Karpas-422 (cell line): ENCODE results near the gene RNF25. TPM values are rescaled to one million over a fixed set of nuclear protein-coding genes. Genes with fewer than 3 reads are reported as not detected.

ENCODE experiments used
- DNase-seq: peaks from one replicate; pipeline ENCODE4 v3.0.0-alpha.2; 2015
- H2AFZ ChIP-seq: fragments of 200-600 bp; sonication (generic); 2 replicates; pipeline ENCODE4 v1.6.1; 2014; ENCODE audit warnings: antibody characterized with exemption, low read length, mixed read lengths
- H3K27ac ChIP-seq: fragments of 200-600 bp; sonication (generic); 2 replicates; pipeline ENCODE4 v1.5.1; 2014; ENCODE audit warnings: mild to moderate bottlenecking, low read length, moderate library complexity
- H3K27me3 ChIP-seq: fragments of 200-600 bp; sonication (generic); 2 replicates; pipeline ENCODE4 v1.6.1; 2014; ENCODE audit warnings: low read length, mixed read lengths
- H3K36me3 ChIP-seq: fragments of 200-600 bp; sonication (generic); 2 replicates; pipeline ENCODE4 v1.6.1; 2014; ENCODE audit warnings: low read length, mixed read lengths; ENCODE audit not compliant: insufficient read depth
- H3K4me1 ChIP-seq: fragments of 200-600 bp; sonication (generic); 2 replicates; pipeline ENCODE4 v1.6.1; 2014; ENCODE audit warnings: mild to moderate bottlenecking, low read length, mixed read lengths
- H3K4me2 ChIP-seq: fragments of 200-600 bp; sonication (generic); 2 replicates; pipeline ENCODE4 v1.6.1; 2014; ENCODE audit warnings: low read length, low read depth, mild to moderate bottlenecking; ENCODE audit not compliant: poor library complexity, severe bottlenecking
- H3K4me3 ChIP-seq: fragments of 200-600 bp; sonication (generic); 2 replicates; pipeline ENCODE4 v1.5.1; 2014; ENCODE audit warnings: mild to moderate bottlenecking, antibody characterized with exemption, low read length, mixed read lengths
- H3K79me2 ChIP-seq: fragments of 200-600 bp; sonication (generic); 2 replicates; pipeline ENCODE4 v1.6.1; 2014; ENCODE audit warnings: mild to moderate bottlenecking, low read length, mixed read lengths
- H3K9ac ChIP-seq: fragments of 200-600 bp; sonication (generic); 2 replicates; pipeline ENCODE4 v1.6.0; 2014; ENCODE audit warnings: low read length
- H3K9me2 ChIP-seq: fragments of 200-600 bp; sonication (generic), shearing (Covaris generic); replicated peaks from 2 replicates; pipeline ENCODE4 v1.6.0; 2014; ENCODE audit warnings: mild to moderate bottlenecking, low read length, moderate library complexity; ENCODE audit not compliant: insufficient read depth
- H3K9me3 ChIP-seq: fragments of 300-700, 200-600 bp; sonication (generic); 2 replicates; pipeline ENCODE4 v1.6.1; 2014; ENCODE audit warnings: low read length, mixed read lengths
- H4K20me1 ChIP-seq: fragments of 200-600 bp; sonication (generic); 2 replicates; pipeline ENCODE4 v1.6.1; 2014; ENCODE audit warnings: mild to moderate bottlenecking, antibody characterized with exemption, low read length, low read depth; ENCODE audit not compliant: insufficient read depth
- total RNA-seq: library from RNA; depleted of rRNA; stranded (reverse); fragments of >200 nt; shearing (Covaris generic); gene quantifications from 2 replicates; pipeline ENCODE4 v1.2.3, GENCODE V29; 2014; ENCODE audit warnings: low replicate concordance; rRNA removed

The RNF25 gene, protein sequence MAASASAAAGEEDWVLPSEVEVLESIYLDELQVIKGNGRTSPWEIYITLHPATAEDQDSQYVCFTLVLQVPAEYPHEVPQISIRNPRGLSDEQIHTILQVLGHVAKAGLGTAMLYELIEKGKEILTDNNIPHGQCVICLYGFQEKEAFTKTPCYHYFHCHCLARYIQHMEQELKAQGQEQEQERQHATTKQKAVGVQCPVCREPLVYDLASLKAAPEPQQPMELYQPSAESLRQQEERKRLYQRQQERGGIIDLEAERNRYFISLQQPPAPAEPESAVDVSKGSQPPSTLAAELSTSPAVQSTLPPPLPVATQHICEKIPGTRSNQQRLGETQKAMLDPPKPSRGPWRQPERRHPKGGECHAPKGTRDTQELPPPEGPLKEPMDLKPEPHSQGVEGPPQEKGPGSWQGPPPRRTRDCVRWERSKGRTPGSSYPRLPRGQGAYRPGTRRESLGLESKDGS
- 17.5 and 27.3 TPM in 2 replicates for total RNA-seq

DNA sequence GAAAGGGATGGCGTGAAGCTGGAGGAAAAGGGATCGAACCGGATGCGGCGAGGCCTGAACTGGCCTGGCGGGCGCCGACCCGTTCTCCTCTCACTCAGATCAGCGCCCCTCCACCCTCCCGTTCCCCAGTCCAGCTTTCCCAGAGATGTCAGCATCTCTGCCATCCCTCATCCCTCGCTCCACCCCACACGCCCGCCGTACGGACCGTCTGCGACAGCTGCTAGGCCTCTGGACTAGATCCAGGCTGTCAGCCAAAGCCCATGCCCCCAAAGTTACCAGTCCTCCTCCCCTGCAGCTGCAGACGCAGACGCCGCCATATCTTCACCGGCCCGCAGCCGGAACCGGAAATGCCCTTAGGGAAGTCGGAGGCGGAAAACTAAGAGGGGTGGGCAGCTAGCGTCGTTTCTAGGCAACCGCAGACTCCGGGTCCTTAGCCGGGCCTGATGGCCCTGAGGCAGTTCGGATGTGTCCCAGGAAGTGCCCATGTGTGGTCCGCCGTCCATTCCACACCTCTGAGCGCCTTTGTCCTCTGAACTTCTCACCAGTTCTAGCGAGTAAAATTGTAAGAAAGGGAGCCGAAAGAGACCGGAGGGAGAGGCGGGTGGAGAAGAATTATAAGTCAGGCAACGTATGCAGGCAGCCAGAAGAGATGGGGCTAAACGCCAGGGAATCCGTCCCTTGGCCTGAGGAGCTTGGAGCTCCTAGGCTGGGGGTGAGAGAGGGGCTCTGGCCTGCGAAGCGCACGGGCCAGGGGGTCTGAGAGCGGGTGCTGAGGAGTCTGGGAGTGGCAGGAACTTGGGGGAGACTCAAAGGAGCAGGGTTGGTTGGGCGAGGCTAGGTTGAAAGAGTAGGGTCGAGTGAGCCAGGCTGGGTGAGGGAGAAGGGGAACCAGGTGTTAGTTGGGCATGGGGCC lies at the start of gene RNF25, which contains the start of gene STK36:
Gene RNF25, minus strand, starts transcription at position 349 of the 913 bp plus-strand sequence. Its CDS starts 32 bp downstream, at position 317.
Gene STK36, plus strand, starts transcription at position 433 of the 913 bp plus-strand sequence. CDS start 744 bp downstream, outside the sequence.
- Histone ChIP-seq H3K9ac (peak within 1 kb of the TSS; percentile 75), H2AFZ (peak within 1 kb of the TSS; percentile 9; the same call in 1 of the 2 replicates), H3K27ac (peak within 1 kb of the TSS; percentile 33; the same call in 1 of the 2 replicates), H3K4me3 (peak within 1 kb of the TSS; percentile 81), H4K20me1 (no peaks in the 10 kb centered on the region), H3K4me1 (peaks cover 16% of the 10 kb centered on the region), H3K9me3 (no peaks in the 10 kb centered on the region), H3K4me2 (peak within 1 kb of the TSS; percentile 95), H3K36me3 (no peaks in the 10 kb centered on the region), H3K79me2 (peaks cover 32% of the 10 kb centered on the region), H3K27me3 (no peaks in the 10 kb centered on the region), H3K9me2 (no peaks in the 10 kb centered on the region)
- peak; percentile 96 for DNase-seq

DNA sequence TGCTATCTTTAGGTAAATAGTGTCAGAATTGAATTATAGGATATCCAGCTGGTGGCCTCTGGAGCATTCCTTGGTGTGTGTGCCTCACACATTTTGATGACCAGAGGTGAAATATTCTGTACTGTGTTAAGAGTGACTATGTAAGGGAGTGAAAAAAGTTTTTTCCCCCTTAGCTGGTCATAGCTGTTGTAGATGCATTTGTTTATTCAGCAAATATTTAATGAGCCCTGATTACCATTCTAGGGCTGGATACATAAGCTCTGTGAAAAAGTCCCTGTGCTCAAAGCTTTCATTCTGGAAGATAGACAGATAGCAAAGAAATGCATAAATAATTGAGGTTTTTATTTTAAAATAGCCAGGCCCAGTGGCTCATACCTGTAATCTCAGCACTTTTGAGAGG lies 49.7 kb upstream of the RNF25 start:
- H3K36me3 ChIP-seq: peaks cover 20% of the 10 kb centered on the region
- H4K20me1 ChIP-seq: 0 out of 2 replicates have a peak, but pooled peaks cover 7% of the 10 kb centered on the region
- H3K4me2 ChIP-seq: no peak overlapping the region
- H3K4me1 ChIP-seq: no peaks in the 10 kb centered on the region
- no peak overlapping the region for H3K27ac ChIP-seq
- H3K79me2 ChIP-seq: peaks cover 100% of the 10 kb centered on the region
- H3K27me3 ChIP-seq: no peaks in the 10 kb centered on the region
- H3K9me3 ChIP-seq: 0 out of 2 replicates have a peak, but pooled peaks cover 3% of the 10 kb centered on the region
- H3K4me3 ChIP-seq: no peak overlapping the region
- H3K9me2 ChIP-seq: no peaks in the 10 kb centered on the region
- no peak for DNase-seq
- H2AFZ ChIP-seq: no peak overlapping the region
- no peak overlapping the region for H3K9ac ChIP-seq

DNA sequence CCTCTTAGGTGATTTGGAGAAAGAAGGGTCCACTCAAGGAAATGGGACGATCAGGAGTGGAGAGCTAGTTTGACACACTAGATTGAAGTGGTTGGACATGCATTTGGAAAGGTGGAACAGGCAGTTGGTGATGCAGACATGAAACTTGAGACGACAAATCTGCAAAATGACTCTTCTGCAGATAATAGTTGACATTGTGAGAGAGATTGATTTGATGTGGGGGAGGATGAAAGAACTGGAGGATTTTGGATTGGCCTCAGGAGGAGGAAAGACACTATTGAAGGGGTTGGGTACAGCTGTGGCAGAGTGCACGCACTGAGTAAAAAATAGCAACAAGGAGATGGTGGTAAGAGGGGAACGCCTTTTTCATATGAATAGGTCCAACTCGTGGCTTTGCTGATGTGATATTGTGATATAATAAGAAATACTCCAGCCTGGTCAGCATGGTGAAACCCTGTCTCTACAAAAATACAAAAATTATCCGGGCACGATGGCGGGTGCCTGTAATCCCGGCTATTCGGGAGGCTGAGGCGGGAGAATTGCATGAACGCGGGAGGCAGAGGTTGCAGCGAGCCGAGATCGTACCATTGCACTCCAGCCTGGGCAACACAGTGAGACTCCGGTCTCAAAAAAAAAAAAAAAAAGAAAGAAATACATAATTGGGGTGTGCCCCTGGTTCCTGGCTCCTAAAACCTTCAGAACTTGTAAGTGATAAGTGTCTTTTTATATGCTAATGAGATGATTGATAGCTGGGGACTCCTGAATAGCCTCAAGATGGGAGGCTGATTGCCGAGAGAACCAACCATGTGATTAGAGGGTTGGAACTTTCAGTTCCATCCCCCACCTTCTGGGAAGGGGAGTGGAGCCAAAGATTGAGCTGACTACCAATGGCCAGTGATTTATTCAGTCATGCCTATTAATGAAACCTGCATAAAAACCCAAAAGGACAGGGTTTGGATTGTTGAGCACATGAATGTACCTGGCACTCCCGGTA lies 48.5 kb upstream of the RNF25 start:
- peaks cover 20% of the 10 kb centered on the region for H3K36me3 ChIP-seq
- H4K20me1 ChIP-seq: 0 out of 2 replicates have a peak, but pooled peaks cover 7% of the 10 kb centered on the region
- no peaks in the 10 kb centered on the region for H3K9me2 ChIP-seq
- DNase-seq: no peak
- H3K4me3 ChIP-seq: no peak overlapping the region
- H3K9me3 ChIP-seq: 0 out of 2 replicates have a peak, but pooled peaks cover 3% of the 10 kb centered on the region
- no peak overlapping the region for H3K9ac ChIP-seq
- no peak overlapping the region for H3K27ac ChIP-seq
- H3K4me2 ChIP-seq: no peak overlapping the region
- H2AFZ ChIP-seq: no peak overlapping the region
- H3K27me3 ChIP-seq: no peaks in the 10 kb centered on the region
- H3K79me2 ChIP-seq: peaks cover 100% of the 10 kb centered on the region
- H3K4me1 ChIP-seq: no peaks in the 10 kb centered on the region

DNA sequence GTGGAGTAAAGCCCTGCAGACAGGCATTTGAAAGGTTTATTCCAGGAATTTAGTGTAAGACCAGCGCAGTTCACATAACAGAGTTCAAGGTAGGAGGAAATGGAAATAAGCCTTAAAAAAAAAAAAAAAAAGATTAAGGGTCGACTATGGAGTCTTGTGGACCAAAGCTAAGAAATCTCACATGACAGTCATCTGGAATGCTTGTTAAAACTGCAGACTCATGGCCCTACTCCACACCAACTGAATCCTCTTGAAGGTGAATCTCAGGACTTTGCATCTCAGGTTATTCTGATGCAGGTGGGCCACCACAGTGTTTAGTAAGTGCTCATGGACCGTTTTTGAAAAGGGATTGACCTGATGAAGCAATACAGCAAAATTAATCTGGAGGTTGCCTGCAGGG lies 47.7 kb upstream of the RNF25 start:
- Histone ChIP-seq H3K4me2 (no peak overlapping the region), H4K20me1 (0 out of 2 replicates have a peak, but pooled peaks cover 7% of the 10 kb centered on the region), H3K79me2 (peaks cover 99% of the 10 kb centered on the region), H3K27me3 (no peaks in the 10 kb centered on the region), H3K4me1 (no peaks in the 10 kb centered on the region), H3K9me3 (no peaks in the 10 kb centered on the region), H3K9ac (no peak overlapping the region), H3K27ac (no peak overlapping the region), H3K9me2 (no peaks in the 10 kb centered on the region), H3K4me3 (no peak overlapping the region), H2AFZ (no peak overlapping the region), H3K36me3 (peaks cover 16% of the 10 kb centered on the region)
- no peak for DNase-seq

DNA sequence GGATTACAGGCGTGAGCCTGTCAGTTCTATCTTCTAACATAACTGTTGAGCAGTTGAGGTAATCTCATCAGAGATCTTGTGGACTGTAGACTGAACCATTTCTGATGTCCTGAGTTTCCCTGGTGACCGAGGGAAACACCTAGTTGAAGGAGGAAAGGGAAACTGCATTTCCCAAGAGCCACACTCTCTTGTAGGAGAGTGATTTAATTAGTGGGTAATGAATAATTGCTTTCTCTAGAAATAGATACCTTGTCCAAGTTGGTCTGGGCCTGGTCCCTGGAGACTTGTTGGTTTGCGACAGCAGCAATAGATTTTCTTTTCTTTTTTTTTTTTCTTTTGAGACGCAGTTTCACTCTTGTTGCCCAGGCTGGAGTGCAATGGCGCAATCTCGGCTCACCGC lies 46.3 kb upstream of the RNF25 start:
- Histone ChIP-seq H4K20me1 (0 out of 2 replicates have a peak, but pooled peaks cover 7% of the 10 kb centered on the region), H3K9ac (no peak overlapping the region), H3K4me3 (no peak overlapping the region), H3K36me3 (peaks cover 10% of the 10 kb centered on the region; the same call in 1 of the 2 replicates), H3K4me1 (peaks cover 12% of the 10 kb centered on the region), H3K4me2 (no peak overlapping the region), H2AFZ (no peak overlapping the region), H3K9me3 (no peaks in the 10 kb centered on the region), H3K27ac (no peak overlapping the region), H3K79me2 (peaks cover 99% of the 10 kb centered on the region), H3K27me3 (no peaks in the 10 kb centered on the region), H3K9me2 (no peaks in the 10 kb centered on the region)
- DNase-seq: no peak

DNA sequence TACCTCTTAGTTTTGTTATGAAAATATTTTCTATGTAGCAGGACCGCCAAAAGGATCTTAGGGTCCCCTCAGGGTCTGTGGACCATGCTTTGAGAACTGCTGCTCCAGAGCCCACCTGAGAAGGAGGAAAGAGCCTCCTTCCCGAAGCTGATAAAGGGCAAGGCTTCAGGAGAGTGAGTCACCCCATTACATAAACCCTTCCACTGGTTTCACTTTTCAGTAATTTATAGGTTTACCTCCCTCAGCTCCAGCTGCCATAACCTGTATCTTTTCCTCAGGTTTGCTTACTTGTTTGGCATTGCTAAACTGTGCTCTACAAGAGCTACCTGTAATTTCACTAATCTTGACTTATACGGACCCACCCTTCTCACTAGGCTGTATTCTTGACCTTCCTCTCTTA lies 45.5 kb upstream of the RNF25 start:
- Histone ChIP-seq H3K79me2 (peaks cover 99% of the 10 kb centered on the region), H3K36me3 (peaks cover 13% of the 10 kb centered on the region; the same call in 1 of the 2 replicates), H2AFZ (no peak overlapping the region), H3K9ac (no peak overlapping the region), H4K20me1 (0 out of 2 replicates have a peak, but pooled peaks cover 7% of the 10 kb centered on the region), H3K9me2 (no peaks in the 10 kb centered on the region), H3K4me1 (peaks cover 20% of the 10 kb centered on the region), H3K4me2 (no peak overlapping the region), H3K4me3 (no peak overlapping the region), H3K9me3 (no peaks in the 10 kb centered on the region), H3K27ac (no peak overlapping the region), H3K27me3 (no peaks in the 10 kb centered on the region)
- DNase-seq: no peak

DNA sequence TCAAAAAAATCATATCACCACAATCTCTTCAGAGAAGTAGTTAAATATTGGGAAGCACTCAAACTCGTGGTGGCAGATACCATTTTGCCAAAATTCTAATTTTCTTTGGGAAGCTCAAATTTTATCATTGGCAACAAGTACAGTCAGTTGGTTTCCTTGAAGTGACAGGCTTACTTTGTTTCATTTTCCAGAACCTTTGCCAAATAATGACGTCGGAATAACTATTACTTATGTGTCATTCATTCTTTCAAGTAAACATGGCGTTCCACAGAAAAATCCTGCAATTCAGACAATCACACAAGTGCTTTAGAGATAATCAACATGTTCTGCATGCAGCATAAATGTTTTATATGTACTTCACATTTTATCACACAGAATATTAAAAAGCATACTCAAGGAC lies 44.3 kb upstream of the RNF25 start:
- Histone ChIP-seq H2AFZ (no peak overlapping the region), H3K36me3 (peaks cover 13% of the 10 kb centered on the region; the same call in 1 of the 2 replicates), H3K9me3 (no peaks in the 10 kb centered on the region), H3K4me3 (no peak overlapping the region), H3K27me3 (no peaks in the 10 kb centered on the region), H3K9me2 (no peaks in the 10 kb centered on the region), H3K27ac (no peak overlapping the region), H3K79me2 (peaks cover 99% of the 10 kb centered on the region), H3K4me2 (no peak overlapping the region), H3K9ac (no peak overlapping the region), H3K4me1 (peaks cover 27% of the 10 kb centered on the region), H4K20me1 (0 out of 2 replicates have a peak, but pooled peaks cover 7% of the 10 kb centered on the region)
- DNase-seq: no peak
